ENCODE data around the gene EHHADH.

DNA sequence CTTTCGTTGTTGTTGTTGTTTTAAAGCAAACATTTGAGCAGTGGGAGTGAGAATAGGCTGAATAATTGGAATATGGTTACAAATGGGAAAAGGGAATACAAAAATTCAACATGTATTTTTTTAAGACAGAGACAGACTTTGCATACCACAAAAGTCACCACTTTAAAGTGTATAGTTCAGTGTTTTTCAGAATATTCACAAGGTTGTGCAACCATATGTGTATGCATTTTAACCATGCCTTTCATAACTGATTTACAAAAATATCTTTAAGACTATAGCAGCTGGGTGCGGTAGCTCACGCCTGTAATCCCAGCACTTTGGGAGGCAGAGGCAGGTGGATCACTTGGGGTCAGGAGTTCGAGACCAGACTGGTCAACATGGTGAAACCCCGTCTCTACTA is 41.3 kb downstream of the EHHADH start:
- TF ChIP-seq, protein P1, sequence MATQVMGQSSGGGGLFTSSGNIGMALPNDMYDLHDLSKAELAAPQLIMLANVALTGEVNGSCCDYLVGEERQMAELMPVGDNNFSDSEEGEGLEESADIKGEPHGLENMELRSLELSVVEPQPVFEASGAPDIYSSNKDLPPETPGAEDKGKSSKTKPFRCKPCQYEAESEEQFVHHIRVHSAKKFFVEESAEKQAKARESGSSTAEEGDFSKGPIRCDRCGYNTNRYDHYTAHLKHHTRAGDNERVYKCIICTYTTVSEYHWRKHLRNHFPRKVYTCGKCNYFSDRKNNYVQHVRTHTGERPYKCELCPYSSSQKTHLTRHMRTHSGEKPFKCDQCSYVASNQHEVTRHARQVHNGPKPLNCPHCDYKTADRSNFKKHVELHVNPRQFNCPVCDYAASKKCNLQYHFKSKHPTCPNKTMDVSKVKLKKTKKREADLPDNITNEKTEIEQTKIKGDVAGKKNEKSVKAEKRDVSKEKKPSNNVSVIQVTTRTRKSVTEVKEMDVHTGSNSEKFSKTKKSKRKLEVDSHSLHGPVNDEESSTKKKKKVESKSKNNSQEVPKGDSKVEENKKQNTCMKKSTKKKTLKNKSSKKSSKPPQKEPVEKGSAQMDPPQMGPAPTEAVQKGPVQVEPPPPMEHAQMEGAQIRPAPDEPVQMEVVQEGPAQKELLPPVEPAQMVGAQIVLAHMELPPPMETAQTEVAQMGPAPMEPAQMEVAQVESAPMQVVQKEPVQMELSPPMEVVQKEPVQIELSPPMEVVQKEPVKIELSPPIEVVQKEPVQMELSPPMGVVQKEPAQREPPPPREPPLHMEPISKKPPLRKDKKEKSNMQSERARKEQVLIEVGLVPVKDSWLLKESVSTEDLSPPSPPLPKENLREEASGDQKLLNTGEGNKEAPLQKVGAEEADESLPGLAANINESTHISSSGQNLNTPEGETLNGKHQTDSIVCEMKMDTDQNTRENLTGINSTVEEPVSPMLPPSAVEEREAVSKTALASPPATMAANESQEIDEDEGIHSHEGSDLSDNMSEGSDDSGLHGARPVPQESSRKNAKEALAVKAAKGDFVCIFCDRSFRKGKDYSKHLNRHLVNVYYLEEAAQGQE (IDR thresholded peaks at IDR 0.05; ENCODE audit: insufficient read depth in 1 of 2, low read depth in 2 of 2, low read length in 2 of 2) = no peak
- no peak for TF ChIP-seq TAF1 (IDR thresholded peaks at IDR 0.05; ENCODE audit: borderline replicate concordance, insufficient read depth, low read length)
